ES-I3 (cell line): ENCODE data around the gene FMR1.
A peak's percentile ranks its signal among the peaks of the same experiment; 100 is the strongest.

Experiments used
- H3K36me3 ChIP-seq: 2 replicates; pipeline ENCODE4 v1.6.1; 2013; ENCODE audit warnings: mild to moderate bottlenecking, low read length, control low read depth, moderate library complexity; ENCODE audit not compliant: insufficient read depth
- H3K4me1 ChIP-seq: 2 replicates; pipeline ENCODE4 v1.6.1; 2013; ENCODE audit warnings: mild to moderate bottlenecking, control low read depth, low read length; ENCODE audit not compliant: insufficient read depth
- H3K9ac ChIP-seq: 2 replicates; pipeline ENCODE4 v1.6.1; 2013; ENCODE audit warnings: low read depth, mild to moderate bottlenecking, low read length, moderate library complexity
- H3K9me3 ChIP-seq: 2 replicates; pipeline ENCODE4 v1.6.1; 2013; ENCODE audit warnings: mild to moderate bottlenecking, low read length, moderate library complexity; ENCODE audit not compliant: control insufficient read depth, insufficient read depth

FMR1 gene

DNA sequence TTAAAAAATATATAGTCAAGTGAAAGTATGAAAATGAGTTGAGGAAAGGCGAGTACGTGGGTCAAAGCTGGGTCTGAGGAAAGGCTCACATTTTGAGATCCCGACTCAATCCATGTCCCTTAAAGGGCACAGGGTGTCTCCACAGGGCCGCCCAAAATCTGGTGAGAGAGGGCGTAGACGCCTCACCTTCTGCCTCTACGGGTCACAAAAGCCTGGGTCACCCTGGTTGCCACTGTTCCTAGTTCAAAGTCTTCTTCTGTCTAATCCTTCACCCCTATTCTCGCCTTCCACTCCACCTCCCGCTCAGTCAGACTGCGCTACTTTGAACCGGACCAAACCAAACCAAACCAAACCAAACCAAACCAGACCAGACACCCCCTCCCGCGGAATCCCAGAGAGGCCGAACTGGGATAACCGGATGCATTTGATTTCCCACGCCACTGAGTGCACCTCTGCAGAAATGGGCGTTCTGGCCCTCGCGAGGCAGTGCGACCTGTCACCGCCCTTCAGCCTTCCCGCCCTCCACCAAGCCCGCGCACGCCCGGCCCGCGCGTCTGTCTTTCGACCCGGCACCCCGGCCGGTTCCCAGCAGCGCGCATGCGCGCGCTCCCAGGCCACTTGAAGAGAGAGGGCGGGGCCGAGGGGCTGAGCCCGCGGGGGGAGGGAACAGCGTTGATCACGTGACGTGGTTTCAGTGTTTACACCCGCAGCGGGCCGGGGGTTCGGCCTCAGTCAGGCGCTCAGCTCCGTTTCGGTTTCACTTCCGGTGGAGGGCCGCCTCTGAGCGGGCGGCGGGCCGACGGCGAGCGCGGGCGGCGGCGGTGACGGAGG, at the start of gene FMR1:
Gene FMR1 (plus strand): TSS at position 728 of the 831 bp plus-strand sequence. CDS start 261 bp downstream, outside the sequence.
- Histone ChIP-seq H3K9me3 (no peaks in the 10 kb centered on the region), H3K4me1 (no peaks in the 10 kb centered on the region), H3K36me3 (no peaks in the 10 kb centered on the region), H3K9ac (peak within 1 kb of the TSS; percentile 77)

DNA sequence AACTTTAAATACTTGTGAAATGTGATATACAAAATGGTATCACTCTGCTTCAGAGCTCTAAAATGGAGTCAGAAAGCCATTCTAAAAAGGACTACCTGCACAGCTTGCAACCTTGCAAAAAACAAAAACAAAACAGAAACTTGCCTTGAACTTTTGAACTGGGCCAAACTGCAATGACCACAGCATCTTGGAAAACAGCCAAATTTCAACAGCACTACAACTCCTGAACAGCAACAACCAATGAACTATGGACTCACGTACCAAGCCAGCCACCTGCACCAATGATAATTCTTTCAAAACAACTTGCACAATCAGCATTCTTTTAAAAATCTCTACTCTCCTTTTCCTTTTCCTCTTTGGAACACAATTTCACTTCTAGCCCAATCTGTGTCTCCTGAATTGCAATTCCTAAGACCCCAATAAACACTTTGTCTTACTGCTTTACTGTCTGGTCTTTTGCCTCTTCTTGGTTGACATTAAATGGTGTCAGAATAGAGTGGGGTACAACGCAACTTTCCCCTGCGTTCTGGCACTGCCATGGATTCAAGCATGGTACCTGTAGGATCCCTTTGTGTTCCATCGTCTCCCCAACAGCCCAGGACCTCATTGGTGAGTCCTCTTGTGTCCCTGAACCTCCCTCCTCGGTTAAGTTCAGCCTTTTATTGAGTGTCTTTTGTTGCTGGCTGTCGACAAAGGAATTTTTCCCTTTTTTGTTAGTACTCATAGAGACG, 35.7 kb upstream of the FMR1 start:
- H3K36me3 ChIP-seq: no peaks in the 10 kb centered on the region
- no peak overlapping the region for H3K9ac ChIP-seq
- peaks cover 3% of the 10 kb centered on the region; the same call in 1 of the 2 replicates for H3K9me3 ChIP-seq
- no peaks in the 10 kb centered on the region; the same call in 1 of the 2 replicates for H3K4me1 ChIP-seq

DNA sequence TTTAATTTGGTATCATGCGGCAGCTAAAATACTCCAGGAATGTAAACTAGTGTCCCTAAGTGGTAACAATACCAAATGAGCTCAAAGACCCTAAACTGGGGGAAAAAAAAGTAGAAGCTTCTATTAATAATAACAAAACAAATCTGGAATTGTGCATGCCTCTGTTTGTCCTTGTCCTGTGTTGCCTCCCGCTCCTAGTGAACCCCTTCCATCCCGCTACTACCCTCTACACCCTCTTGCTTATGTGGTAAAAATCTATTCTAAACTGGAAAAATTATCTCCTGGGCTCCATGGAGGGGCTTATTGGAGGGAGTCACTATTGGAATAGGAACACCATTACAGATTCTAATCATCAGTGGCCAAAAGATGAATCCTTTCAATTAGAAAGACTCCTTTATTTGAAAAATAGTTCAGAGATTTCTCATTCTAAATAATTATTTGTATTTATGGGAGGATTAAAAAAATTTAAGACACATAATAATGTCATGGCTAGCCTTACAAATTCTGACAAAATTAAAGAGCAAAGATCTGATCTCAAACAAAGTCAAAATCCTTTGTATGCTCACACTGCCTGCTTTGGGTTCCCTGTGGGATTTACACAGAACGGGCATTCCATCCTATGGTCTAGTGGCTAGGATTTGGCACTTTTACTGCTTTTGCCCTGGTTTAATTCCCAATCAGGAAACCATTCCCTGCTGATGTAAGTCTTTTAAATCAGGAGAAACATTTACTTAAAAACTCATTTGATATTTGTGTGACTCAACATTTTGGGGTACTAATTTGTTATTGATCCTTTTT, 34.7 kb upstream of the FMR1 start:
- Histone ChIP-seq H3K9me3 (peaks cover 3% of the 10 kb centered on the region; the same call in 1 of the 2 replicates), H3K9ac (no peak overlapping the region), H3K4me1 (no peaks in the 10 kb centered on the region; the same call in 1 of the 2 replicates), H3K36me3 (no peaks in the 10 kb centered on the region)

DNA sequence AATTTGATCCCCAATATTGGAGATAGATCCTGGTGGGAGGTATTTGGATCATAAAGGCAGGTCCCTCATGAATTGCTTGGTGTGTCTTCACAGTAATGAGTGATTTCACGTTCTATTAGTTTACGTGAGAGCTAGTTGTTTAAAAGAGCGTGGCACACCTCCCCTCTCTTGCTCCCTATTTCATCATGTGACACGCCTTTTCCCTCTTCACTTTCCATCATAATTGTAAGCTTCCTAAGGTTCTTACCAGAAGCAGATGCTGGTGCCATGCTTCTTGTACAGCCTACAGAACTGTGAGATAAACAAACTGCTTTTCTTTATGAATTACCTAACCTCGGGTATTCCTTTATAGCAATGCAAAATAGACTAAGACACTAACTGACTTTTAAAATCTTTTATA, 34.0 kb upstream of the FMR1 start:
- H3K9ac ChIP-seq: no peak overlapping the region
- peaks cover 3% of the 10 kb centered on the region; the same call in 1 of the 2 replicates for H3K9me3 ChIP-seq
- no peaks in the 10 kb centered on the region for H3K36me3 ChIP-seq

DNA sequence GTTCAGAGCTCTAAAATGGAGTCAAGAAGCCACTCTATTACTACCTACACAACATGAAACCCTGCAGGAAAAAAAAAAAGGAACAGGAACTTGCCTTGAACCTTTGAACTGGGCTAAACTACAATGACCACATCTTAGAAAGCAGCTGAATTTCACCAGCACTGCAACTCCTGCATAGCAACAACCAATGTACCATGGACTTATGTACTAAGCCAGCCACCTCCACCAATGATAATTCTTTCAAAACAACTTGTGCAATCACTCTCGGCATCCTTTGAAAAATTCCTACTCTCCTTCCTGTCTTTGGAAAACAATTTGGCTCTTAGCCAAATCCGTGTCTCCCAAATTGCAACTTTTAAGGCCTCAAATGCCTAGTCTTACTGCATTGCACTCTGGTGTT, 26.8 kb upstream of the FMR1 start:
- Histone ChIP-seq H3K9me3 (peaks cover 3% of the 10 kb centered on the region; the same call in 1 of the 2 replicates), H3K36me3 (no peaks in the 10 kb centered on the region; the same call in 1 of the 2 replicates), H3K9ac (no peak overlapping the region), H3K4me1 (no peaks in the 10 kb centered on the region)

More for the DNA sequence above, 34.0 kb upstream of the FMR1 start:
- H3K4me1 ChIP-seq: no peaks in the 10 kb centered on the region; the same call in 1 of the 2 replicates

GRCh38 chrX:147890756-147891155, 21.0 kb upstream of the FMR1 start:
- Histone ChIP-seq H3K9ac (no peak overlapping the region), H3K4me1 (peaks cover 4% of the 10 kb centered on the region; the same call in 1 of the 2 replicates), H3K9me3 (no peaks in the 10 kb centered on the region), H3K36me3 (no peaks in the 10 kb centered on the region; the same call in 1 of the 2 replicates)

DNA sequence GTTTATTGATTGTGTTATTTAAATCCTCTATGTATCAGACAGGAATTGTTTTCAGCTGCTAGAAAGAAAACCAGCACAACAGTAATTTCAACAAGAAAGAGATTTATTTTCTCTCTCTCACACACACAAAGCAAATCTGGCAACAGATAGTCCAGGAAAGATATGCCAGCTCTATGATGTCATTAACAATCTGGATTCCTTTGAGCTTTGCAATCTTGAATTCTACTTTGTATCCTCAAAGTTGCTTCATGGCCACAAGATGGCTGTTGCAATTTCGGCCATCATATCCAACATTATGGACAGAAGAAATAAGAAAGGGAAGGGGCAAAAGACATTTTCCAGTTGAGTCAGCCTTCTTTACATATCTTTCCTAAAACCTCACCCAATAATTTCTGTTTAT, 19.8 kb upstream of the FMR1 start:
- H3K36me3 ChIP-seq: no peaks in the 10 kb centered on the region; the same call in 1 of the 2 replicates
- H3K9ac ChIP-seq: no peak overlapping the region
- H3K4me1 ChIP-seq: peaks cover 4% of the 10 kb centered on the region; the same call in 1 of the 2 replicates
- no peaks in the 10 kb centered on the region for H3K9me3 ChIP-seq

DNA sequence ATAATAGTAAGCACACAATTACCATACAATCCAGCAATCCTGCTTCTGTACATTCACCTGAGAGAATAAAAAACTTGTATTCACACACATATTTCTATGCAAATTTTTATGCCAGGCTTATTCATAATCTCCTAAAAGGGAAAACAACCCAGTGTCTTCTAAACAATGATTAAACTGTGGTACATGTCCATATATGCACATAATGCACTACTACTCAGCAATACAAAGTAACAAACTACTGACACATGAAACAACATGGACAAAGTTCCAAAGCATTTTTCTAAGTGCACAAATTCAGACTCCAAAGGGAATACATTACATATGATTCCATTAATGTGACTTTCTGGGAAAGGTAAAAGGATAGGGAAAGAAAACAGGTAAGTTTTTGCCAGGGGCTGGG, 18.0 kb upstream of the FMR1 start:
- Histone ChIP-seq H3K4me1 (peaks cover 4% of the 10 kb centered on the region; the same call in 1 of the 2 replicates), H3K9me3 (no peaks in the 10 kb centered on the region), H3K9ac (no peak overlapping the region), H3K36me3 (no peaks in the 10 kb centered on the region; the same call in 1 of the 2 replicates)

GRCh38 chrX:147894366-147894963, 17.3 kb upstream of the FMR1 start:
- no peak overlapping the region for H3K9ac ChIP-seq
- H3K4me1 ChIP-seq: peaks cover 10% of the 10 kb centered on the region
- H3K9me3 ChIP-seq: no peaks in the 10 kb centered on the region
- H3K36me3 ChIP-seq: no peaks in the 10 kb centered on the region; the same call in 1 of the 2 replicates

GRCh38 chrX:147897117-147897516, 14.6 kb upstream of the FMR1 start:
- Histone ChIP-seq H3K9me3 (no peaks in the 10 kb centered on the region), H3K9ac (no peak overlapping the region), H3K4me1 (peaks cover 29% of the 10 kb centered on the region), H3K36me3 (no peaks in the 10 kb centered on the region)

GRCh38 chrX:147898951-147899350, 12.8 kb upstream of the FMR1 start:
- Histone ChIP-seq H3K9me3 (no peaks in the 10 kb centered on the region), H3K36me3 (no peaks in the 10 kb centered on the region), H3K4me1 (peaks cover 31% of the 10 kb centered on the region), H3K9ac (no peak overlapping the region)

DNA sequence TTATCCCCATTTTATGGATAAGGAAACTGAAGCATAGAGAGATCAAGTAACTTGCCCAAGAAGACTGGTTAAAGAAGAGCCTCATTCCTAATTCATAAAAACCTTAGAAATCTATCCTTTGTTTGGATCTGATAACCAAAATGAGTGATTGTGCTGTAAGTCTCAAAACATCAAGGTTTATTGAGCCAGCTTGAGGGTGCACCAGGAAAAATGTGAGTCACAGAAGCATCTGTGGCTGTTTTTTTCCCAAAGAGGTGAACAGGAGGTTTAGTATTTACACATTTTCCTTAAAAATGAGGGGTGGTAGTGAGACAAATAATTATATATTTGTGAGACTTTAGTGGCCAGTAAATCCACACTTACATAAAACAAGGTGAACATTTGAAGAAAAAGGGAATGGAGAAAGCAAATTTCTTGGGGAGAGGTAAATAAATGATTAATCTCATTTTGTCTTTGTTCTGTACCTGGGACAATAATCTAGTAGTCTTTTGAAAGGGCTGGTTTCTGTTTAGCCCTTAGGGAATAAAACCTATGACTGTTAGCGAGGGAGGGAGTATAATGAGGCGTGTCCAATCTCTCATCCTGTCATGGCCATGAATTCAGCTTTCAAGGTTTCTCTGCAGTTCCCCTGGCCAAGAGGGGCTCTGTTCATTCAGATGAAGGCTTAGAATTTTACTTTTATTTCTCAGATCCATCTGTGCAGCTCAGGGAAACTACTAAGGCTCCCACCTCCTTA, 12.2 kb upstream of the FMR1 start:
- Histone ChIP-seq H3K4me1 (peaks cover 29% of the 10 kb centered on the region), H3K36me3 (no peaks in the 10 kb centered on the region), H3K9ac (no peak overlapping the region), H3K9me3 (no peaks in the 10 kb centered on the region)

DNA sequence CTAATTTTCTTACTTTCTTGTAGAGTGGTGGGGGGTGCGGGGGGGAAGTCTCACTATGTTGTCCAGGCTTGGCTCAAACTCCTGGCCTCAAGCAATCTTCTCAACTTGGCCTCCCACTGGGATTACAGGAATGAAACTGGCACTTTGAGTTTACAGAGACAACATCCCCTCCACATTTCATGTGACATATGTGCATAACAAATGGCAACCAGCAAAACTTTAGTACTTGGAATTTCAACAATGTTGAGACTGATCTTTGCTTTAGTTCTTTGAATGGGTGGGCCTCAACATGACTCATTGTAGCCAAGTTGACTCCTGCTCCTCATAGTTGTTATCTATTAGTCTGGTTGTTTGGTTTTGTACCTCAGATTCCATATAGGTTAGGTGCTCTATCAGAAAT, 11.4 kb upstream of the FMR1 start:
- Histone ChIP-seq H3K36me3 (no peaks in the 10 kb centered on the region), H3K4me1 (peaks cover 27% of the 10 kb centered on the region), H3K9ac (no peak overlapping the region), H3K9me3 (no peaks in the 10 kb centered on the region)
